ENCODE data around the gene CCDC142. TPM values are rescaled to one million over a fixed set of nuclear protein-coding genes. Genes with fewer than 3 reads are reported as not detected.
"Not testable (repeated sequence)": the region's sequence is repeated elsewhere in the genome, so short reads cannot be mapped to it uniquely, and the experiment has no call there.

The CCDC142 gene
- total and polyA plus RNA-seq, 4 donors: 5.1 to 28.3 (median 10.8) TPM

DNA sequence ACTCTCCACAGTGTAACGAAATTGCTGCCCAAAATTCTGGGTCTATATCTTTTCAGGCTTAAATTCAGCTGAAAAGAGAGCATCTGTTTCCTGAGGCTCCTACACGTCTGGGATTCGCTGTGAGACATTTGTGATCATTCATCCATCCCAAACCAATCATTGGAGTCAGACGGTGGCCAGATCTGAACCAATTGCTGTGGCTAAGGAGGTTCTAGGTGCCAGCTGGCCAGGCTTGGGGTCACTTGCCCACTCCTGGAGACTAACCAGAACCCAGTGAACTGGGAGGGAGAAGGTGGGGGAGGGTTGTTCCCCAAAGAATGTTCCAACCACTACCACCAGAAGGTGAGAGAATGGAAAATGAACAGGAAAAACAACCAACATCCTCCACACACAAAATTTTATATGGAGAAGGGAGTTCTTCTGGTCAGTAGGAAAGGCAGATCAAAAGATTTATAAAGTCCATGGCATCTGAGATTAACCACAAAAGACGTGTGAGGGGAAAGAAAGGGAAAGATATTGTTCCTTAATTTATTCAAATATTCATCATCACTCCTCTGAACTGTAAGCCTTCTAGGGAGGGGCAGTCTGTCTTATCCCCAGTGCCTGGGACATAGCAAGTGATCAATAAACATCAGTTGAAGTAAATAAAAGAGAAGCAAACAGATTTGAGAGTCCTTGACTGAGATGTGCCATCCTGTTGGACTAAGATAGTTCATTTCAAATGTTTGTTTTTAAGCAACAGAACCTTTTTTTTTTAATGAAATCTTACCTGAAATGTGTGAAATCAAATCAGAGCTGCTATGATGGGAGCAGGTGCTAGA lies 38.1 kb downstream of the CCDC142 start:
- WGBS: 24% methylated on average over 5 of the region's 5 CpGs
- DNase-seq (ENCODE audit: low spot score): no peak
- H3K9me3 ChIP-seq (ENCODE audit: control insufficient read depth in 4 of 4, low read length in 3 of 4): no peaks in the 10 kb centered on the region

GRCh38 chr2:74442483-74443297 lies 40.1 kb downstream of the CCDC142 start:
- not testable (repeated sequence) for DNase-seq (ENCODE audit: low spot score); H3K27me3 ChIP-seq (ENCODE audit: control insufficient read depth in 4 of 4, insufficient read depth in 4 of 4, low read length in 3 of 4); H3K36me3 ChIP-seq (ENCODE audit: control insufficient read depth in 4 of 4, insufficient read depth in 3 of 4, low read depth in 1 of 4, low read length in 3 of 4); H3K9me3 ChIP-seq (ENCODE audit: control insufficient read depth in 4 of 4, low read length in 3 of 4)
- H3K4me3 ChIP-seq (ENCODE audit: low read depth in 1 of 3, low read length in 3 of 3): peak overlapping the region; percentile 38 to 80 (median 79)
- WGBS: 82% methylated on average over 16 of the region's 16 CpGs
- H3K9ac ChIP-seq (ENCODE audit: low read depth in 1 of 2, low read length in 2 of 2): peak overlapping the region; percentile 21 to 57
- peak overlapping the region; percentile 92 to 95 for H3K27ac ChIP-seq (ENCODE audit: low read depth in 1 of 2, low read length in 2 of 2)
- peak; percentile 39 for TF ChIP-seq TAF1 (conservative IDR thresholded peaks at IDR 0.05)
- peaks cover 22 to 72% (median 57%) of the 10 kb centered on the region in 4 donors for H3K4me1 ChIP-seq (ENCODE audit: control insufficient read depth in 4 of 4, insufficient read depth in 4 of 4, low read length in 3 of 4)

More for the DNA sequence above, 38.1 kb downstream of the CCDC142 start:
- TF ChIP-seq EGR1 (IDR thresholded peaks at IDR 0.05; ENCODE audit: low read depth in 2 of 2) (no peak), HNF4A (conservative IDR thresholded peaks at IDR 0.05) (peak; percentile 26 to 41), JUND (IDR thresholded peaks at IDR 0.05) (no peak), GABPA (IDR thresholded peaks at IDR 0.05 in 1 of 2, conservative IDR thresholded peaks at IDR 0.05 in 1 of 2) (peak in 1 of 2 donors; percentile 4), RAD21 (IDR thresholded peaks at IDR 0.05) (no peak), YY1 (IDR thresholded peaks at IDR 0.05) (no peak), HNF4G (IDR thresholded peaks at IDR 0.05) (no peak), RXRA (IDR thresholded peaks at IDR 0.05) (peak; percentile 13 to 44), FOXA1 (IDR thresholded peaks at IDR 0.05) (peak; percentile 16)
- no peak overlapping the region for H3K4me3 ChIP-seq (ENCODE audit: low read depth in 1 of 3, low read length in 3 of 3)
- peak overlapping the region; percentile 82 to 84 for H3K27ac ChIP-seq (ENCODE audit: low read depth in 1 of 2, low read length in 2 of 2)
- no peaks in the 10 kb centered on the region for H3K36me3 ChIP-seq (ENCODE audit: control insufficient read depth in 4 of 4, insufficient read depth in 3 of 4, low read depth in 1 of 4, low read length in 3 of 4)
- H3K9ac ChIP-seq (ENCODE audit: low read depth in 1 of 2, low read length in 2 of 2): no peak overlapping the region
- no peaks in the 10 kb centered on the region for H3K27me3 ChIP-seq (ENCODE audit: control insufficient read depth in 4 of 4, insufficient read depth in 4 of 4, low read length in 3 of 4)
- H3K4me1 ChIP-seq (ENCODE audit: control insufficient read depth in 4 of 4, insufficient read depth in 4 of 4, low read length in 3 of 4): peaks cover 26 to 57% (median 42%) of the 10 kb centered on the region in 4 donors

- H3K9me3 ChIP-seq (ENCODE audit: control insufficient read depth in 4 of 4, low read length in 3 of 4): no peaks in the 10 kb centered on the region
- peak within 1 kb of the TSS; percentile 57 to 71 for H3K9ac ChIP-seq (ENCODE audit: low read depth in 1 of 2, low read length in 2 of 2)
- H3K36me3 ChIP-seq (ENCODE audit: control insufficient read depth in 4 of 4, insufficient read depth in 3 of 4, low read depth in 1 of 4, low read length in 3 of 4): no peaks in the 10 kb centered on the region
- DNase-seq (ENCODE audit: low spot score): peak; percentile 62
- H3K4me3 ChIP-seq (ENCODE audit: low read depth in 1 of 3, low read length in 3 of 3): peak within 1 kb of the TSS; percentile 79 to 88 (median 80)
- H3K27ac ChIP-seq (ENCODE audit: low read depth in 1 of 2, low read length in 2 of 2): peak within 1 kb of the TSS; percentile 92 to 95
- H3K4me1 ChIP-seq (ENCODE audit: control insufficient read depth in 4 of 4, insufficient read depth in 4 of 4, low read length in 3 of 4): peaks cover 22 to 64% (median 55%) of the 10 kb centered on the region in 4 donors
- 11% methylated on average over 75 of the region's 75 CpGs for WGBS
- H3K27me3 ChIP-seq (ENCODE audit: control insufficient read depth in 4 of 4, insufficient read depth in 4 of 4, low read length in 3 of 4): no peaks in the 10 kb centered on the region
- TF ChIP-seq HNF4G (IDR thresholded peaks at IDR 0.05): no peak
- peak; percentile 53 to 72 for TF ChIP-seq EGR1 (IDR thresholded peaks at IDR 0.05; ENCODE audit: low read depth in 2 of 2)
- TF ChIP-seq CTCF (IDR thresholded peaks at IDR 0.05; ENCODE audit: low read depth, low read length, missing input control): peak; percentile 19
- no peak for TF ChIP-seq ZBTB33 (IDR thresholded peaks at IDR 0.05)
- TF ChIP-seq RXRA (IDR thresholded peaks at IDR 0.05): peak; percentile 46 to 58
- peak in 1 of 2 donors; percentile 39 for TF ChIP-seq JUND (IDR thresholded peaks at IDR 0.05)
- peak; percentile 91 for TF ChIP-seq TAF1 (conservative IDR thresholded peaks at IDR 0.05)
- TF ChIP-seq YY1 (IDR thresholded peaks at IDR 0.05): peak; percentile 58
- TF ChIP-seq REST (IDR thresholded peaks at IDR 0.05): peak; percentile 80
- peak in 1 of 2 donors; percentile 45 for TF ChIP-seq HNF4A (conservative IDR thresholded peaks at IDR 0.05)
- TF ChIP-seq, protein P1, sequence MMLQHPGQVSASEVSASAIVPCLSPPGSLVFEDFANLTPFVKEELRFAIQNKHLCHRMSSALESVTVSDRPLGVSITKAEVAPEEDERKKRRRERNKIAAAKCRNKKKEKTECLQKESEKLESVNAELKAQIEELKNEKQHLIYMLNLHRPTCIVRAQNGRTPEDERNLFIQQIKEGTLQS (IDR thresholded peaks at IDR 0.05): no peak
- TF ChIP-seq NR2F2 (IDR thresholded peaks at IDR 0.05): no peak
These were observed 40.9 kb downstream of the CCDC142 start, which contains the start of gene RTKN for GRCh38 chr2:74441690-74442482. RTKN (minus strand) TSS chr2:74441937; CDS start chr2:74441816, 121 bp downstream.

All from liver (tissue), 9 donors.